SW480 (cell line): ENCODE data around the gene HMGB3.
"Not testable (repeated sequence)": the region's sequence is repeated elsewhere in the genome, so short reads cannot be mapped to it uniquely, and the experiment has no call there.

ENCODE experiments used
- DNase-seq: peaks from one replicate; pipeline ENCODE4 v3.0.0-alpha.2; 2016; ENCODE audit warnings: low spot score

The HMGB3 gene

DNA sequence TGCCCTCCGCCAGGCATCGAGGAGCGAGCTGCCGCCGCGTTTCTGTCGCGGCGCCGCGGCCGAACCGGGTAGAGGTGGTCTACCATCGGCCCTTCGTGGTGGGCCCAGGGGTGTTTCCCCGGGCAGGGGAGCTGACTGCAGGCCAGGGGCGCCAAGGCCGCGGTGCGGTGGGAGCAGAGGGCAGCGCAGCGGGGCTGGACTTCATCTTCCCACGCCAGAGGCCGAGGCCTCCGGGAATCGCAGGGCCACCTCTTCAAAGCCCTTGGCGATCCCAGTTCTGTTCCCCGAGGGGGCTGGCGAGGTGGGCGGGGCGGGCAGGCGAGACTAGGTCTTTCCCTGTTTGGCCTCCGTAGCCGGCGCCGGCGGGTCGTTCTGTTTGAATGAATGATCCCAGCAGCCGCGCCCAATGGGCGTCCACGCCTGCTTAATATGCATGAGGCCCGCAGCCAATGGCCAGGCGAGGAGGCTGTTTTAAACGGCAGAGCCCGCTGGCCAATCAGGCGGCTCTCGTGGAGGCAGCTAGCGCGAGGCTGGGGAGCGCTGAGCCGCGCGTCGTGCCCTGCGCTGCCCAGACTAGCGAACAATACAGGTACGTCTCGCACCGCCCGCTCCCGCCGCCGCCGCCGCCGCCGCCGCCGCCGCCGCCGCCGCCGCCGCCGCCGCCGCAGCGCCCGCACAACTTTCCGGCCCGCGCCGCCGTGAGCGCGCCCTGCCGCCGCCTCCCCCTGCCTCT lies at the start of gene HMGB3:
TSS of gene HMGB3 (plus strand) at position 548 of the 733 bp plus-strand sequence. CDS start 2,265 bp downstream, outside the sequence.
- DNase-seq = peak; percentile 91

DNA sequence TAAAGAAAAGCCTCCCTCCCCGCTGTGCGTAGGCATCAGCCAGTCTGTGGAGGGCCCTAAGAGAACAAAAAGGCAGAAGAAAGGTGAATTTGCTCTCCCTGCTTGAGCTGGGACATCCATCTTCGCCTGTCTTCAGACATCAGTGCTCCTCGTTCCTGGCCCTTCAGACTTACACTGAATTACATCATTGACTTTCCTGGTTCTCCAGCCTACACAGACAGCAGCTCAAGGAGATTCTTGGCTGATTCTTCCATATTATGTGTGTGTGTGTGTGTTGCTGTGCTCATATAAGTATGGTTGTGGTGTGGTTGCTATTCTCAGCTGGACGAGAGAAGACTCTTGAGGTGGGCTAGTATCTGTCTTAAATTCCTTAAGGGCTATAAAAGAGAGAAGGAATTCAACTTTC lies 49.2 kb upstream of the HMGB3 start:
- DNase-seq = peak; percentile 8

GRCh38 chrX:150934453-150934852 lies 48.7 kb upstream of the HMGB3 start:
- peak; percentile 16 for DNase-seq

- no peak for DNase-seq
Measured at GRCh38 chrX:150935467-150935866, 47.7 kb upstream of the HMGB3 start.

- DNase-seq = no peak
Measured at GRCh38 chrX:150936556-150936955, 46.6 kb upstream of the HMGB3 start.

GRCh38 chrX:150940844-150941495 lies 42.2 kb upstream of the HMGB3 start:
- DNase-seq = no peak

DNA sequence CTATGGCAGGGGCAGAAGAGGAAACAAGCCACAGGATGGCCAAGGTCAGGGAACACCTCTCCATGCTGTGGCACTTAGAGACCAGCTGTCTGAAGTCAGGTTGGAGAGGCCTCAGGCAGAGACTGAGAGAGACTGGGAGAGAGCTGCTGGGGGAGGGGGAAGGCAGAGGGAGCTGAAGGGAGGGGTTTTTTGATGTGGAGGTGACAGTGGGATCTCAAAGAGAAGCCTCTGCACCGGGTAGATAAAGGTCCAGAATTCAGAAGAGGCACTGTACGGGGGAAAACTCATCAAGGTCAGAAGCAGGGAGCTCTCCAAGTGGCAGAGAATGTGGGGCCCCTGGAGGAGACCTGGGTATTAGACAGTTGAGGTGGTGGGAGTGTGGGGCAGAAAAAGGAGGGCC lies 41.6 kb upstream of the HMGB3 start:
- DNase-seq = no peak

DNA sequence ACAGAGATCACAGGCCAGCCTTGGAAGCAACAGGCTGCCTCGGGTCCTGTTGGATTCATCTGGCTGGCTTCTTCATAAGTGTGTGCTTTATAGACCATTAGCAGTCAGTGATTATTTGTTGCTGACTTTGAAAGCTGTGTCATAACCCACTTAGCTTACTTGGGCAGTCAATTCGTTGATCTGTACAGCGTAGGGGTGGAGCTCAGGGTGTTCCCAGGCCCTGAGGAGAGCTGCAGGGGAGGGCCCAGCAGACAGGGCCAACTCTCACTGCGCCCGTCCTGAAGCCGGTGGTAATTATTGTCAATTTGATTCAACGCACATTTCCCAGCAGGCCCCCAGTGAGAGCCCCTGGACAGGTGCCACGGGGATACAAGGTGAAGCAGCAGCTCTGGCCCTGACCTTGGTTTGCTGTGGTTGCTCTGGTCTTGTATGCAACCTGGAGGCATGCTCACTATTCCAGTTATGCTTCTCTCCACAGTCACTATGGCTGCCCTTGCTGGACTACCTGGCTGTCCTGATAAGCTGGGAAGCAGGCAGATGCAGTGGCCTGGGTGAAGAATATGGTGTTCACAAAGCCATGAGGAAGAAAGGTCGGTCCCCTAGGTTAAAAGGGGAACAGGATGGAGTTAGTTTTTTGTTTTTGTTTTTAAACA lies 40.1 kb upstream of the HMGB3 start:
- DNase-seq = no peak

GRCh38 chrX:150944233-150944632 lies 38.9 kb upstream of the HMGB3 start:
- no peak for DNase-seq

- DNase-seq = no peak
Measured at GRCh38 chrX:150954951-150955350, 28.2 kb upstream of the HMGB3 start.

- DNase-seq = no peak
Measured at GRCh38 chrX:150955590-150955989, 27.5 kb upstream of the HMGB3 start.

GRCh38 chrX:150958177-150958576 lies 25.0 kb upstream of the HMGB3 start:
- DNase-seq = no peak

- DNase-seq = no peak
Measured at GRCh38 chrX:150959557-150959956, 23.6 kb upstream of the HMGB3 start.

DNA sequence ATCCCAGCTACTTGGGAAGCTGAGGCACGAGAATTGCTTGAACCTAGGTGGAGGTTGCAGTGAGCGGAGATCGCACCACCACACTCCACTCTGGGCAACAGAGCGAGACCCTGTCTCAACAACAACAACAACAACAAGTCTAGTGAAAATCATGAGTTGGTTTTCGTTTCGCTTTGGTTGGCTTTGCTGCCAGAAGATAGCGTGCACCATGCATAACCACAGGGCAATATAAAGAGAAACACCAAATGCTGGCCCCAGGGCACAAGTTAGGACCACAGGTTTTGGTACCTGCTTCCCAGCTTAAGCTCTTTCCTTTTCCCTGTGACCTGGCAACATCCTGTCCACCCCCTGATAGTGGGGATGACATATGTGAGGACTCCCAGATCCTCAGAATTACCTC lies 21.5 kb upstream of the HMGB3 start:
- DNase-seq = no peak

- DNase-seq = not testable (repeated sequence)
Measured at GRCh38 chrX:150964416-150964815, 18.7 kb upstream of the HMGB3 start.

GRCh38 chrX:150966235-150966634 lies 16.9 kb upstream of the HMGB3 start:
- DNase-seq = no peak

GRCh38 chrX:150966742-150967141 lies 16.4 kb upstream of the HMGB3 start:
- no peak for DNase-seq

DNA sequence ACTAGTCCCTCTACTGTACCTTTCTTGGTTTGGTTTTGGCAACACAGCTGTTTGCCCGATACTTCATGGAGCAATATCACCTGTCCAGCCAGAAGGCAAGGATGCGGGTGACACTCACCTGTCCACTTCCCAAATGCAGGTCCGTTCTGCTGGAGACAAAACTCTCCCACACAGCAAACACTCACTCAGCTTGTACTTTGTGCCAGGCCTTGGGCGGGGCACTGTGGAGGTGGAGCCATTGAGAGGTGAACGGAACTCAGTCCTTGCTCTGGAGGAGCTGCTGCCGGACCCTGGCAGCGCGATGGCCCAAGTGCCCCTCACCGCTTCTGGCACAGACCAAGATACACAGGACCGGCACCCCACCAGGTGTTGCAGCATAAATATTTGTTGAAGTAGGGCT lies 15.3 kb upstream of the HMGB3 start:
- DNase-seq = no peak

GRCh38 chrX:150968862-150969720 lies 14.0 kb upstream of the HMGB3 start:
- DNase-seq = no peak

- DNase-seq = no peak
Measured at GRCh38 chrX:150972450-150972849, 10.7 kb upstream of the HMGB3 start.

DNA sequence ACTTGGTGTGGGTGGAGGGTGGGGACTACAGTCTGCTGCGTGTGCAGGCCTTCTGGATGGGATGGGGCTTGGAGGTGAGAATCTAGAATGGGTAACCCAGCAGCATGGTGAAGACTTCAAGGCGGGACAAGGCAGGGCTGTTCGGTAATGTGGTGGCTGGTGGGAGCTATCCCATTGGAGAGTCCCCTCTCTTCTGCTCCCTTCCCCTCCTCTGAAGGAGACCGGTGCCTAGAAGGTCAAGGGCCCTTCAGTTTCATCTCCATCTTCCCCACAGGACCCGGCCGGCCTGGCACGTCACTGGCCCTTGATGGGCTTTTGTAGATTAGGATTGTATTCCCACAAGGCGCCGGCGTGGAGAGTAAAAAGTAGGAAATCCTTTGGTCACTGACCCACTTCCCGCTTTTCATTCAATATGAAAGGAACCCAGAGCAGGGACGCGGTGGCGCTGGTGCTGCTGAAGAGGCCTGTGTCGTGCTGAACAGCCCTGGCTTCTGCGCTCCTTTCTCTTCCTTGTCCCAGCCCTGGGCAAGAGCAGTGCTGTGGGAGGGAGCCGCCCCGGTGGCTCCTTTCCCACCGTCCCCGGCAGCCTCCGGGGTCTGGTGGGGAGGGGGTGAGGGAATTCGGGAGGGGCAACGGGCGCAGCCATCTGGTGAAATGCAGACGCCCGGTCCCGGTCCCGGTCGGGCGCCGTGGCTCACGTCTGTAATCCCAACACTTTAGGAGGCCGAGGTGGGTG lies 7.3 kb upstream of the HMGB3 start:
- no peak for DNase-seq
